ENCODE data around the gene GOLGA6L10. TPM values are rescaled to one million over a fixed set of nuclear protein-coding genes. Genes with fewer than 3 reads are reported as not detected.
"Not testable (repeated sequence)": the region's sequence is repeated elsewhere in the genome, so short reads cannot be mapped to it uniquely, and the experiment has no call there.

GOLGA6L10 gene
- polyA plus RNA-seq, 1 experiment: 0.44 TPM

DNA sequence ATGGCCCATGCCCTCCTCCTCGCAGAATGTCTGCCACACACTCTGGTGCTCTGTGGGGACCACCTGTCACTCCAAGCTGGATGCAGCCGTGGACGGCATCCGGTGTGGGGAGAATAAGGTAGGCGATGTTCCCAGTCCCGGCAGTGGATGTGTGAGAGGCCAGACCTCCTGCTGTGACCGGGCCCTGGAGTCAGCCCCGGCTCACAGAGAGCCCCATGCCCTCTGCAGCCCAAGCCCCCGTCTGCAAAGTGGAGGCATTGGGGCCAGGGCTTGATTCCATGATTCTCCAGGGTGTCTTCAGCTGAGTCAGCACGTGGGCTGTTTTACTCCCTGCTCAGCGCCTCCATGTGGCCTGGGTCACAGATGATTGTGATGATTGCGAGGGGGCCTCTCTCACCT lies 32.2 kb downstream of the GOLGA6L10 start:
- POLR2A ChIA-PET: no interaction called here
- no peaks in the 10 kb centered on the region for H3K27me3 ChIP-seq (ENCODE audit: control insufficient read depth, insufficient read depth, low read length)
- no peak for DNase-seq (ENCODE audit: low read depth)
- no peak overlapping the region for H3K4me3 ChIP-seq (ENCODE audit: low read depth, low read length)
- CTCF ChIA-PET: no interaction called here
- no peaks in the 10 kb centered on the region for H3K36me3 ChIP-seq (ENCODE audit: control insufficient read depth, insufficient read depth, low read length)
- TF ChIP-seq, protein P1, sequence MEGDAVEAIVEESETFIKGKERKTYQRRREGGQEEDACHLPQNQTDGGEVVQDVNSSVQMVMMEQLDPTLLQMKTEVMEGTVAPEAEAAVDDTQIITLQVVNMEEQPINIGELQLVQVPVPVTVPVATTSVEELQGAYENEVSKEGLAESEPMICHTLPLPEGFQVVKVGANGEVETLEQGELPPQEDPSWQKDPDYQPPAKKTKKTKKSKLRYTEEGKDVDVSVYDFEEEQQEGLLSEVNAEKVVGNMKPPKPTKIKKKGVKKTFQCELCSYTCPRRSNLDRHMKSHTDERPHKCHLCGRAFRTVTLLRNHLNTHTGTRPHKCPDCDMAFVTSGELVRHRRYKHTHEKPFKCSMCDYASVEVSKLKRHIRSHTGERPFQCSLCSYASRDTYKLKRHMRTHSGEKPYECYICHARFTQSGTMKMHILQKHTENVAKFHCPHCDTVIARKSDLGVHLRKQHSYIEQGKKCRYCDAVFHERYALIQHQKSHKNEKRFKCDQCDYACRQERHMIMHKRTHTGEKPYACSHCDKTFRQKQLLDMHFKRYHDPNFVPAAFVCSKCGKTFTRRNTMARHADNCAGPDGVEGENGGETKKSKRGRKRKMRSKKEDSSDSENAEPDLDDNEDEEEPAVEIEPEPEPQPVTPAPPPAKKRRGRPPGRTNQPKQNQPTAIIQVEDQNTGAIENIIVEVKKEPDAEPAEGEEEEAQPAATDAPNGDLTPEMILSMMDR (IDR thresholded peaks at IDR 0.05; ENCODE audit: insufficient read depth, low read depth, low read length): no peak

DNA sequence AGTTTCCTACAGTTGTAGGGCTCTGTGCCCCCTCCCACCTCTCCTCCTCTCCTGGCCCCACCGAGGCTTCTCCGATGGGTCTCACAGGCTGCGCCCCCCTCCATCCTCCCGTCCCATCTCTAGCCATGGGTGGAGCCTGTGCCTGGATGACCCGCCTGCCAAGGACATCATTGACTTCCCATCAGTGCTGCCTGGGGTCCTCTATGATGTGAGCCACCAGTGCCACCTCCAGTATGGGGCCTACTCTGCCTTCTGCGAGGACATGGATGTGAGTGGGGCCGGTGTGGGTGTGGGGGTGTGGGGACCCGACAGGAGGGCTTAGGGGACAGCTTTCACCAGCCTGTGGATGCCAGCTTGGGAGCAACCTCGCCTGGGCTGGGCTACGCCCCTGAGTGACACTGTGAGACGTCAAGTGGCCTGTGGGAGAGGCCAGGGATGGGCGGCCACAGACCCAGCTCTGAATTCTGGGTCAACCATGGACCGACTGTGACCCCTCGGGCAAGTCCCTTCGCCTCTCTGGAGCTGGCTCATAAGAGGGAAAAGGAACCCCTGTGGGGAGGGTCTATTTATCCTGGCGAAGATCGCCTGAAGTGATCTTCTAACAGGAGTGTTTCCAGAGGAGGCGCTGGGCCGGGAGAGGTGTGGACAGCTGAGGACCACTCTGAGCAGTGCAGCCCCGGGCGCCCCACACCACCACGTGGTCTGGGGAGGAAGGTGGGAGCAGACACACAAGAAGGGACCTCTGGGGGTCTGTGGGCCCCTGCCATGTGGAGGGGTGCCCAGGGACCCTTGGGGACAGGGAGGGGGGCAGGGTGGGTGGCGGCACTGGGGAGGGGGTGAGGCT lies 32.8 kb downstream of the GOLGA6L10 start:
- POLR2A ChIA-PET; H3K4me3 ChIP-seq (ENCODE audit: low read depth, low read length); DNase-seq (ENCODE audit: low read depth); CTCF ChIA-PET; H3K27me3 ChIP-seq (ENCODE audit: control insufficient read depth, insufficient read depth, low read length); H3K36me3 ChIP-seq (ENCODE audit: control insufficient read depth, insufficient read depth, low read length): not testable (repeated sequence)

DNA sequence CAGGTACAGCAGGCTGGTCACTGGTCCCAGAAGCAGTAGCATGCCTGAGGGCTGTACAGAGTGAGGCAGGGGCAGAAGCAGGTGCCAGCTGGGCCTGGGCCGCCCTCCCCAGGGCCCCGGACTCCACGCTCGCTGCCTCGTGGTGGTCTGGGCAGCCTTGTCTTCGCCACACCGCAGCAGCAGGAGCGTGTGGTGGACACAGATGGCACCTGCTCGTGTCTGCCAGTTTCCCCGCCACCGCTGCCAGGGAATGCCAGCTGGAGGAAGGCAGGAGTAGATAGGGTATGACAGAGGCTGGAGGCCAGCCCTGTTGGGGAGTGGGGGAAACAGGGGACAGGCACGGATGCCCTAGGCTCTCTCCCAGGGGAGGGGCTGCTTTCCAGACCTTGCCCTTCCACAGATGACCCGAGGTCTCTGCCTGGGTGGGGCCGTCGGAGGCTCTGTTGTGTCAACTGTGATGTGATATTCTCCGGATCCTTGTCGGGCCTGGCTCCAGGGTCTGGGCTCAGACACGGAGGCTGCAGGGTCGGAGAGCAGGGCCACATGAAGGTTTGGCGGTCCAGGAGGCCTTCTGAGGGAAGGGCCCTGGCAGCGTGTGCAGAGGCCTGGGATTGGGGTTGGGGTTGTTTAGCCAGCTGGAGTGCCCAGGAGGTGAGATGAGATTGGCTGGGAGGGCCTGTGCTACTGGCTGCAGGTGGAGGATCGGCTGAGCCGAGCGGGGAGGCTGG lies 33.6 kb downstream of the GOLGA6L10 start:
- Histone ChIP-seq H3K27me3 (ENCODE audit: control insufficient read depth, insufficient read depth, low read length) (no peaks in the 10 kb centered on the region), H3K36me3 (ENCODE audit: control insufficient read depth, insufficient read depth, low read length) (no peaks in the 10 kb centered on the region), H3K4me3 (ENCODE audit: low read depth, low read length) (no peak overlapping the region)
- TF ChIP-seq, protein P1 (IDR thresholded peaks at IDR 0.05; ENCODE audit: insufficient read depth, low read depth, low read length): no peak
- POLR2A ChIA-PET: no interaction called here
- CTCF ChIA-PET: no interaction called here
- no peak for DNase-seq (ENCODE audit: low read depth)

DNA sequence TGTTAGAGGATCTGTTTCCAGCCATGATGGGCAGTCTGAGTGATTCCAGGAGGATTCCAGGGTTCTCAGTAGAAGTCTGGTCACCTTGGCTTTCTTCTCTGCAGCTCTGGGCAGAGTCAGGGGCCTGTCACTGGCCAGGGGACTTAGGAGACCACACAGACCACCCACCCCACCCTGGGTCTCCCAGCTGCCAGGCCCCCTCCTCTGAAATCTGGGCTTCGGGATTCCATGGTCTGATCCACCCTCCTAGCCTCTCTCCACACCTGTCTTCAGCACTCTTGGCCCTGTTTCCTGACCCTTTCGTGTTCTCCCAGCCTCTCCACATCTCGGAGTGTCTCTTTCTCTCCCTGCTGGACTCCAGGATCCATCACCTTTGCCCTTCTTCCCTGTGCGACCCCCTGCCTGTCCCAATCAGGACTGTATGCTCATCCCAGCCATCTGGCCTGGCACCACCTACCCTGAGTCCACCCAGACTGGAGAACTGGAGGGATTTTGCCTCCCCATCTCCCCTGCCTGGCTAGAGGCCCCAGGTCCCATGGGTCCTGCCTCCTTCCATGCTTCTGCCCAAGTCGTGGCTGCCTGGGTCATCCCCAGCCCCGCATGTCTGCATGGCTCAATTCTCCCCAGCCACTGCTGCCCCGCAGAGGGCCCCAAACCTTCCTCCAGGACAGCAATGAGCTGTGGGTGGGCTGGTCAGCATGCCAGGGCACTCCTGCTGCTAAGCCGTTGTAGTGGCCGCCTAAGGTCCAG lies 34.3 kb downstream of the GOLGA6L10 start:
- no peak for DNase-seq (ENCODE audit: low read depth)
- CTCF ChIA-PET: no interaction called here
- H3K36me3 ChIP-seq (ENCODE audit: control insufficient read depth, insufficient read depth, low read length): no peaks in the 10 kb centered on the region
- POLR2A ChIA-PET: no interaction called here
- no peaks in the 10 kb centered on the region for H3K27me3 ChIP-seq (ENCODE audit: control insufficient read depth, insufficient read depth, low read length)
- no peak overlapping the region for H3K4me3 ChIP-seq (ENCODE audit: low read depth, low read length)
- TF ChIP-seq, protein P1 (IDR thresholded peaks at IDR 0.05; ENCODE audit: insufficient read depth, low read depth, low read length): no peak

DNA sequence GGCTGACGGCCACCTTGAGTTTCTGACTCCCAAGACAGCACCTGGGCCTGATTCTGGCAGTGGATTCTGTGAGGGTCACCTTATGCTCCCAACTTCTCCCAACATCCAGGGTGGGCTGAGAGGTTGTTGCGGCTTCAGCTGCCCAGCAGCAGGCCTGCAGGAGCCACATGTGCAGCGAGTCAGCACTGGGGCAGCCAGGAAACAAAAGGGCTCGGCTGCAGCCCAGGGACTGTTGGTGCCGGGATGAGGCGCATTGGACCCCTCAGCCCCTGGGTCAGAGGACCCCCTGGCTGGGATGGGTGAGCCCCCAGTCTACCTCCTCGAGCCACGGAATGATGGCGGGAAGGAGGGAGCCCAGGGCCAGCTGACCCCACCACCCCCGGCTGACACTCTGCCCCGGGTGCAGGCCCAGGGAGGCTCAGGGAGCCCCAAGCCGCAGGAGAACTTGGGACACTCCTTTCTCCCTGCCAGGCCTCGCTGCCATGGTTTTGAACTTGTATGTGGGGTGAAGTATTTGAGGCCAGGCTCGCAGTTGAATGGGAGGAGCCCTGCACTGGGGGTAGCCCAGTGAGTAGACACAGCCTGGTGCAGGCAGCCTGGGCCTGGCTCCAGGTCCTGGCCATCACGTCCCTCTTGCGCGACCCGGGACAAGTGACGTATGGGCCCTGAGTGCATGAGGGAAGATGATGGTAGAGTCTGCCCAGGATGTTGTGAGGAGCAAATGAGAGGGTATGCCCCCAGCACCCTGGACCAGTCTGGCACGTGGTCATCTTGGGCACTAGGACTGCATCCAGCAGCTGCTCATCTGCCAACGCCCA lies 35.1 kb downstream of the GOLGA6L10 start:
- H3K36me3 ChIP-seq (ENCODE audit: control insufficient read depth, insufficient read depth, low read length); POLR2A ChIA-PET: not testable (repeated sequence)

More for the DNA sequence above, 35.1 kb downstream of the GOLGA6L10 start:
- H3K4me3 ChIP-seq (ENCODE audit: low read depth, low read length); H3K27me3 ChIP-seq (ENCODE audit: control insufficient read depth, insufficient read depth, low read length); DNase-seq (ENCODE audit: low read depth); CTCF ChIA-PET: not testable (repeated sequence)
